Activated CD8-positive, alpha-beta memory T cell treated with anti-CD3 and anti-CD28 coated beads for 4 hours (primary cell): ENCODE measurements around the gene CARM1.
A peak's percentile ranks its signal among the peaks of the same experiment; 100 is the strongest.
"Not testable (repeated sequence)": the region's sequence is repeated elsewhere in the genome, so short reads cannot be mapped to it uniquely, and the experiment has no call there.

Experiments
- DNase-seq, 2 donors: peaks; one replicate each; pipeline ENCODE4 v3.0.0-alpha.2; 2020; ENCODE audit warnings: low read depth in 2 of 2

Gene CARM1

DNA sequence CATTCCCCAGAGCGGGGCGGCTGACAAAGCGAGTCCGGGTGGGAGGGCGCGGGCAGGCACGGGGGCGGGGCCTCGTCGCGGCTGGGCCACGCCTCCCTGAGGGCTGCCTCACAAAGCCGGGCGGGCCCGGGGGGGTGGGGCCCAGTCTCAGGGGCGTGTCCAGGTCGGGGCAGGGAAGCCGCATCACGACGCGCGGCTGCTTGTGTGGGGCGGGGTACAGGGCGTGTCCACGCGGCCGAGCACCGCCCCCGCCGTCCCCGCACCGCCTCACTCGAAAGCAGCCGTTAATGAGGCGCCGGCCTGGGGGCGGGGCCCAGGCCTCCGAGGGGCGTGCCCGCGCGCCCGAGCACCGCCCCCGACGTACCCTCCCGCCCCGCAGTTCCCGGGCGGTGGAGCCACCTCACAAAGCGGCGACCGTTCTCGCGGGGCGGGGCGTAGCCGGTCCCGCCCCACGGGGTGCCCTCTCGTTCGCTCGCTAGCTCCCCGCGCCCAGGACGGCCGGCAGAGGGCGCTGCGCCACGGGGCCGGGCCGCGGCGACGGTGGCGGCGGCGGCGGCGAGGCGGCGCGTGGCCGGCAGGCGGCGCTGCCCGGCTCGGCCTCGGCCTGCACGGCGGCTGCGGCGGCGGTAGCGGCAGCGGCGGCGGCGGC, at the start of gene CARM1:
CARM1 (plus strand) TSS at position 599 of the 649 bp plus-strand sequence. CDS start 150 bp downstream, outside the sequence.
- peak; percentile 98 to 99 for DNase-seq

DNA sequence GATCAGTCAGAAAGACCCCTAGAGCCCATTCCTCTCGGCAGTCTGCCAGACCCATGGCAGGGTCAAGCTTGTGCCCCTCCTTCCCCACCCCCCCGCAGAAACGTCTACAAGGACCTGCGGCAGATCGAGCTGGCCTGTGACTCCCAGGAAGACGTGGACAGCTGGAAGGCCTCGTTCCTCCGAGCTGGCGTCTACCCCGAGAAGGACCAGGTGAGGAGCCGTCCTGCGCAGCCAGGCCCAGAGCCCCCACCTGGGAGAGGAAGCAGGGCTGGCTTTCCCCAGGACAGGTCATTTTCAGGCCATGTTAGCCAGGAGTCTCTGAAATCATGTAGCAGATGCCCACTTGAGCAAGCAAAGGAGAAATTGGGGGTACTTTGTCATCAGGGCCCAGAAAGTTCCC, 47.7 kb upstream of the CARM1 start:
- no peak for DNase-seq

DNA sequence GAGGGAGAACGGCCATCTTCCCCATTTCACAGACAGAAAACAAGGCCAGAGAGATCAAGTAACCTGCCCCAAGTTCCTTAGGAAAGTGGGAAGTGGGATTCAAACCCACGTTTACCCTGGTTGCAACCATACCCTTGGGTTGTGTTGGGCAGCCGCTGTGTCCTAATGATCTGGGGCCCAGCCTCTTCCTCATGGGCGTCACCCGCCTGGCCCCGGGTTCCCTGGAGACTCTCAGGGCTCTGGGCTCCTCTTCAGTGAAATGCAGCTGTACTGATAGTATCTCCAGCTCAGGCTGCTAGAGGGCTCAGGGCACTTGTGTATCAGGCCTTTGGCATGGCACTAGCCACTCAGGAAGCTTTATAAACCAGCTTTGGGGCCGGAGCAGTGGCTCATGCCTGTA, 45.1 kb upstream of the CARM1 start:
- no peak for DNase-seq

DNA sequence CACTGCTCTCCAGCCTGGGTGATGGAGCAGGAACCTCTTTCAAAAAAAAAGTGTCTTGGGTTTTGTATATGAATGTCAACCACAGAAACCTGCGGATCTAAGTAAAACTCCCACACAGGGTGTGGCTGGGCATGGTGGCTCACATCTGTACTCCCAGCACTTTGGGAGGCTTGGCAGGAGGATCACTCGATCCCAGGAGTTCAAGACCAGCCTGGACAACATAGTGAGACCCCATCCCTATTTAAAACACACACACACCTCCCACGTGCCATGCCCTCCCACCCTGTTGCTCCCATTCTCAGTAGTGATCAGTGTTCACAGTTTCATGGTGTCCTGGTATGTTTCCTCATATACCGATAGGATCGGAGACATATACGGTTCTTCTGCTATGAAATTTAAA, 44.5 kb upstream of the CARM1 start:
- DNase-seq, result no peak

DNA sequence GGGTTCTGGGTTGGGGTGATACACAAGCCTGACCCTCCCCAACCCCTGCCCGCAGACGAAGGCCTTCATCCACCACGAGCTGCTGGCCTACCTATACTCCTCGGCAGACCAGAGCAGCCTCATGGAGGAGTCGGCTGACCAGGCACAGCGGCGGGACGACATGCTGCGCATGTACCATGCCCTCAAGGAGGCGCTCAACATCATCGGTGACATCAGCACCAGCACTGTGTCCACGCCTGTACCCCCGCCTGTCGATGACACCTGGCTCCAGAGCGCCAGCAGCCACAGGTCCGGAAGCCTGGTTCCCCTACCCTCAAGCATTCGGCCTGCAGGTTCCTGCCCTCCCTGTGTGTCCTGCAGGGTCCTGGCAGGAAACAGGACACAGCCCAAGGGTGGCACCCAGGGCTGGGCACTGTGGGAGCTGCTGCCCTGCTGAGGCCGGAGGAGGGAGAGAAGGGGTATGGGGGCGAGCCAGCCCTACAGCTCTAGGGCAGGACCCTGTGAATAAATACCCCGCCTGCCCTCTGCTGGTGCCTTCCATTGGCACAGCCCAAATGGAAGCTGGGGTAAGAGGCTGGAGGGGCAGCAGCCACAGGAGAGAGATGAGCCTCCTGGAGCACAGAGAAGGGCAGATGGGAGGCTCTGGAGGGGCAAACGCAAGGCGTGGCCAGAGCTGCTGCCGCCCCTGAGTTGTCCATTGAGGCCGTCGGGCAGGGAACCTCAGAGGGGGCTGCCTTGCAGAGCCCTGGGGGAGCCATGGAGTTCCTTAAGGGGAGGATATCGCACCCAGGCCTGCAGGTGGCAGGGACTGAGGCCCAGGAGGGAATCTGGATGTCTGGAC, 42.2 kb upstream of the CARM1 start:
- no peak for DNase-seq

DNA sequence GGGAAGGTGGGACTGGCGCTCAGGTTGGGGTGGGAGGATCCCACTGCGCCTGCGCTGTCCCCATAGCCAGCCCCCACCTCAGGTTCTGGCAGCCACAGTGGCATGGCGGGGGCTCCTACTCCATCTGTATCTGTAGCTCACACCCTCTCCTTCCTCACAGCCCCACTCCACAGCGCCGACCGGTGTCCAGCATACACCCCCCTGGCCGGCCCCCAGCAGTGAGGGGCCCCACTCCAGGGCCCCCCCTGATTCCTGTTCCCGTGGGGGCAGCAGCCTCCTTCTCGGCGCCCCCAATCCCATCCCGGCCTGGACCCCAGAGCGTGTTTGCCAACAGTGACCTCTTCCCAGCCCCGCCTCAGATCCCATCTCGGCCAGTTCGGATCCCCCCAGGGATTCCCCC, 41.4 kb upstream of the CARM1 start:
- no peak for DNase-seq

DNA sequence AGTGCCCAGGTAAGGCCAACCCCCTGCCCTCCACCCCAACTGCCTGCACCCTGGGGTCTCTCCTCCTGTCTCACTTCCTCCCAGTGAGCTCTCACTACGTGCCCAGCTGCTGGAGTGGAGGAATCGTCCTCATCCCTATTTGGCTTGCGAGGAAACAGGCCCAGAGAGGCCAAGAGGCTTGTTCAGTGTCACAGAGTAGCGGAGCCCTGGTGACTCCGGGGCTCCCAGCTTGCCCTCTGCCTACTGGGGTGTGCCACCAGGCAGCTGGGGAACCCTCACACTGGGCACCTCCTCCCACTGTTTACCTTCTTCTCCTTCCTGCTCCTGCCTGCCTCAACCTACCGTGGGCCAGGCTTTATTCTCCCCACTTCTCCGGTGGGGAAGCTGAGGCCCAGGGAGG, 41.0 kb upstream of the CARM1 start:
- no peak for DNase-seq

DNA sequence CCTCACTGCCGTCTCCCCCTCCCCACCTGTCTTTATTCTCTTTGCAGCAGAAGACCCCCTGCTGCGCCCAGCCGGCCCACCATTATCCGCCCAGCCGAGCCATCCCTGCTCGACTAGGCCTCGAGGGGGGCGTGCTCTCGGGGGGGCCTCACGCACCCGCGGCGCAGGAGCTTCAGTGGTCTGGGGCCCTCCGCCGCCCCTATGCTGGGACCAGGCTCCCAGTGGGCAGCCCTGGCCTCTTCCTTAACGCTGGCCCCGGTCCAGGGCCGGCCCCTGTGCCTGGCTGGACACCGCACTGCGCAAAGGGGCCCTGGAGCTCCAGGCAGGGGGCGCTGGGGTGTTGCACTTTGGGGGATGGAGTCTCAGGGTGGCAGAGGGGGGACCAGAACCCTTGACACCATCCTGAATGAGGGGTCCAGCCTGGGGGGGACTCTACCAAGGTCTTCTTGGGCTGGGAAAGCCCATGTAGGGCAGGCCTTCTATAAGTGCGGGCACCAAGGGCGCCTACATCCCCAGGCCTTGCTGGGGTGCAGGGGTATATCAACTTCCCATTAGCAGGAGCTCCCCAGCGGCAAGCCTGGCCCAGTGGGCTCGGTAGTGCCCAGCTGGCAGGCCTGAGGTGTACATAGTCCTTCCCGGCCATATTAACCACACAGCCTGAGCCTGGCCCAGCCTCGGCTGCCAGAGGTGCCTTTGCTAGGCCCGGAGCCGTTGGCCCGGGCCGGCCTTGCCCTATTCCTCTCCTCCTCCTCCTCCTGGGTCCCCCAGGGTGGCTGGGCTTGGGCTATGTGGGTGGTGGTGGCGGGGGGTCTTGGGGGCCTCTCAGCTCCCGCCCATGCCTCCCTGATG, 40.2 kb upstream of the CARM1 start:
- no peak for DNase-seq

DNA sequence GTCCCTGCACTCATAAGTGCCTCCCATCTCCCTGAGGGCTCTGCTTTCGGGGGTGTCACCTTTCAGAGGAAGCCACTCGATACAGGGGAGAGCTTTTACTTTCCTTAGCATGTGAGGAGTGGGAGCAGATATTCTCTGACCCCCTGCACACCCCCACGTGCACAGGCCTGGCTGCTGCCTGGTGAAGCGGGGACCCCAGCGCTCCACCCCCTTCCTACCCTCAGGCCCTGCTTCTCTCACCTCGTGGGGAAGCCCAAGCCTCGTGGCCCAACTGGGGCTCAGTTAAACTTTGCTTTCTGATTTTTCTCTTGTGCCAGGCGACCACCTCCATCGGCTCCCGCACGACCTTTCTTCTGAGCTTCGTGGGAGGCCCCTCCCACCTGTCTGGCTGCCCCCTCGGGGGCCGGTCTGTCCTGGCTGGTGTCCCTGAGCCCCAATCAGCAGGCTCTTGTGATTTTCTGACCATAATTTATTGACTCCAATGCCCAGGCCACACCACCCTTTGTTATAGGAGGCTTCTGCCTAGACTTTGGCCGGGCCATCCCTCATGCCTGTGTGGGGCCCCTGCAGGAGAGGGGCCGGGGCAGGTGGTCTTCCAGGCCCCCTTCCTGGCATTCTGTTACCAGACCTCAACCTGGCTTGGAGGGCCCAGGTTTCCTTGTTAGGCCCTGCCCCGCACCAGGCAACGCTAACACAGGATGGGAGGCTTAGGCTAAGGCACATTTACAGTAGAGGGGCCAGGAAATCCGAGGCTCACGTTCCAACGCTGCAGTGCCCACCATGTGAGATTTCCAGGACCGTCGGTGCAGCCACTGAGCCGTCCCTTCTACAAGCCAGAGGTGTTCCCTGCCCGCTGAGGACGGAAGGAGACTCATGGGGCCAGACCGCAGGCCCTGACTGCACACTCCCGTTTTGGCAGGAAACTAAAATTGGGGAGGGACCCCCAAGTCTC, 39.1 kb upstream of the CARM1 start:
- DNase-seq, result no peak

DNA sequence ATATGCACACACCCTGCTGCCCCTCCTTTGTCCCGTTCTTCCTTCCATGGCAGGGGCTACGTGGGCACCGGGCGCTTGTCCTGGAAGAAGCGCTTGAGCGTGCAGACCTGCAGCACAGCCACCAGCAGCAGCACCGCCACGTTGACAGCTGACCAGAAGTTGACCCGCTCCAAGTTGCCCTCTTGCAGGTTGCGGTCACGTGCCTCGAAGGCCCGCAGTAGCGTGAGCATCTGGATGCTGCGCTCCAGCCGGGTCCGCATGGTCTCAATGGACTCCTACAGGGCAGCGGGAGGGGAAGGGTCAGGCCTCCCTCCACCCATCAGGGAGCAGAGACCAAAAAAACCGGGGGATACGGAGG, 38.4 kb upstream of the CARM1 start:
- no peak for DNase-seq

DNA sequence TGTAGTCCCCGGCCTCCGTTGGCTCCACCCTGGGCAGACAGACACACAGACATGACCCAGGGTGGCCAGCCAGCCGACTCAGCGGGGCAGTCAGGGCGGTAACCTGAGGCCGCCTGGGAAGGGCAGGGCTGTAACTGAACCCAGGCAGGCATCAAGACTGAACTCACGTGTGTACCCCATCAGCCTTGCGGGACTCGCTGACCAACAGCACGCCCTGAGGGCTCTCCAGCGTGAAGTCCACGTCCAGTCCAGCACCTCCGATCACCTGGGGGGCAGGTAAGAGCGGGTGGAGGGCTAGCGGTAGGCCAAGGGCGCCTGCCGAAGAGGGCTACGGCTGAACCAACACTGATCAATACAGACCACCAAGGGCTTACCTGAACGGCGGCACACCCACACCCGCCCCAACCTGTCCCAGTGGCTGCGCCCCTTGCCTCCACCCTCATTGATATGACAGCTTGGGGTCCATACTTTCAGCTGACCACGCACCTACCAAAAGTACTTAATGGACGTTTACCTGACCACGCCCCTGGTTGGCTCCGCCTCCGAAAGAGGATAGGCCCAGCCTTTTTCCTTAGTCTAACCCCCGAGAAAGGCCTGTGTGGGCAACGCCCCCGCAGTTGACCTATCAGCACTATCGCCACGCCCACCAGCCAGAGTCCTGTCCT, 36.1 kb upstream of the CARM1 start:
- no peak for DNase-seq

DNA sequence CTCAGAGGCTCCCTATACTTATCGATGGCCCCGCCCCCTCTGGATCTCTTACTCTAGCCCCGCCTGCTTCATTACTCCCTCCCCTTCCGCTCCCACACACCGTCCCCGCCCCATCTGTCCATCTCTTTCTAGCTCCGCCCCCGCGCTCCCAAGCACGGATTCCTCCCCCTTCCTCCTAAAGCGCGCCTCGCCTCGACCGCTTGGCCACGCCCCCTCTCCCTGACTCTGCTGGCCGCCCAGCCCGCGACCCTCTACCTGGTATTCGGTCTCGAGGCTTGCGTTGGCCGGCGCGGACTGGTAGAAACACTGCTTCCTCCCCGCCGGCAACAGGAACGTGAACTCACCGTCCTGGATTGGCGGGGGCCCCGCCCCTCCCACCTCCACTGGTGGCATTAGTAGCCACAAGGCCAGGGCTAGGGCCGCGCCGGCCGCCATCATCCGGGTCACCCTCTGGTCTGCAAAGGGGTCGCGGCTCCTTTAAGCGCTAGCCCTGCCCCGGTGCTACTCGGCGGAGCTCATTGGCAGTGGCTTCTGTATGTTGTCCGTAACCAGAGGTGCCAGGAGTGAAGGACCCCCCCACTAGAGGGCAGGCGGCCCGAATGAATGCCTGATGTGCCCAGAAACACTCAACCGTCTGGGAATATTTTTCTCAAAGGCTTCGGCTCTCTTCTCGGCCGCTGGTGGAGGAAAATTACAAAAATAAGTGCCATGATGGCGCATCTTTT, 35.4 kb upstream of the CARM1 start, which contains the start of gene TMED1:
TMED1 (minus strand) TSS at position 459 of the 725 bp plus-strand sequence; CDS start at position 438, 21 bp downstream.
- peak; percentile 82 to 90 for DNase-seq

DNA sequence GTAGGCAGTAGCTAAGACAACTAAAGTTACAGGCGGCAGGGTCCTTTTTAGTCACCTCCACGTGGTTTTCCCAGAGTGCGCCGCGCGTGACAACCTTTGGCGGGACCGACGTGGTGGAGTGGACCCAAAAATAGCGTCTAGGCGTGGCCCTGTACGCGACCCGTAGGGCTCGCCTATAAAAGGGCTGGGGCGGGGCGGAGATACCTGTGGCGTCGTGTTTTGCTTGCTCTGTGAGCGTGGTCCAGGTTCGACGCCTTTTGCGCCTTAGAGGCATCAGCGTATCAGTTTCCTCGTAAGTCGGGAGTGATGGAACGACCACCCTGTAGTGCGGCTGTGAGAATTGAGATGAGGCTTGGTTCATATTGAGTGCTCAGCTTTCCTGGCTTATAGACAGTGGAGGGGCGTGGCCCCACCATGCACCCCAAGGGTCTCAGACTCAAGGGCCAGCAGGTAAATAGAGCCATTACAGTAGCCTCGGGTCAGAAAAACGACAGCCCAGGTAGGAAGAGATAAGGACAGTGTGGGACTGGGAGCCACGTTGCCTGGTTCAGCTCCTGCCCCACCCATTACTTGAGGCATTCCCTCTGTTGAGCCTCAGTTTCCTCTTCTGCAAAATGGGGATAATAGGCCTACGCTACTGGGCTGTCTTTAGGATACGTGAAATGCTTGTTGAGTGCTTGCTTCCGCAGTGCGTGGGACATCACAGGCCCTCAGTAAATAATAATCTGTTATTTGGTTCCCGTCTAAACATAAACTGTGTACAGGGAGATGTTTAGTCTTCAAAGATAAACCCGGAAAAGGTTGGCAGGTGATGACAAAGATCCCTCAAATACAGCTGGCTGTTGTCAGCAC, 34.6 kb upstream of the CARM1 start:
- peak; percentile 53 to 71 for DNase-seq

DNA sequence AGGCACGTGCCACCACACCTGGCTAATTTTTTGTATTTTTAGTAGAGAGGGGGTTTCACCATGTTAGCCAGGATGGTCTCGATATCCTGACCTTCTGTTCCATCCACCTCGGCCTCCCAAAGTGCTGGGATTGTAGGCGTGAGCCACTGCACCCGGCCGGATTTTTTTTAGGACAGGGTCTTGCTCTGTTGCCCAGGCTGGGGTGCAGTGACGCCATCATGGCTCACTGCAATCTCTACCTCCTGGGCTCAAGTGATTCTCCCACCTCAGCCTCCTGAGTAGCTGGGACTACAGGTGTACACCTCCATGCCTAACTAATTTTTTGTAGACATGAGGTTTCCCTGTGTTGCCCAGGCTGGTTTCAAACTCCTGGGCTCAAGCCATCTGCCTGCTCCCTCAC, 33.7 kb upstream of the CARM1 start:
- DNase-seq, result not testable (repeated sequence)

DNA sequence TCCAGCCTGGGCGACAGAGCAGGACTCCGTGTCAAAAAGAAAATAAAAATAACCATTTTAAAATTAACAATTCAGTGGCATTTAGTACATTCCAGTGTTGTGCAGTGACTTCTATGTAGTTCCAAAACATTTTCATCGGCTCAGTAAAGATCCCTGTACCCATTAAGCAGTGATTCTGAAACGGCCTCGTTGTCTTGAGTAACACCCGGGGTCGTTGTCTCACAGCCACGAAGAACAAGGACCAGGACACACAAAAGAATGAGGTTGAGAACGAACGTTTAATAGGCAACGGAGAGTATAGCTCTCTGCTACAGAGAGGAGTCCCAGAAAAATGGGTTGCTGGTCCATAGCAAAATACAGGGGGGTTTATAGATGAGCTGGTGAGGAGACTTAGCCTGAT, 33.0 kb upstream of the CARM1 start:
- no peak for DNase-seq

DNA sequence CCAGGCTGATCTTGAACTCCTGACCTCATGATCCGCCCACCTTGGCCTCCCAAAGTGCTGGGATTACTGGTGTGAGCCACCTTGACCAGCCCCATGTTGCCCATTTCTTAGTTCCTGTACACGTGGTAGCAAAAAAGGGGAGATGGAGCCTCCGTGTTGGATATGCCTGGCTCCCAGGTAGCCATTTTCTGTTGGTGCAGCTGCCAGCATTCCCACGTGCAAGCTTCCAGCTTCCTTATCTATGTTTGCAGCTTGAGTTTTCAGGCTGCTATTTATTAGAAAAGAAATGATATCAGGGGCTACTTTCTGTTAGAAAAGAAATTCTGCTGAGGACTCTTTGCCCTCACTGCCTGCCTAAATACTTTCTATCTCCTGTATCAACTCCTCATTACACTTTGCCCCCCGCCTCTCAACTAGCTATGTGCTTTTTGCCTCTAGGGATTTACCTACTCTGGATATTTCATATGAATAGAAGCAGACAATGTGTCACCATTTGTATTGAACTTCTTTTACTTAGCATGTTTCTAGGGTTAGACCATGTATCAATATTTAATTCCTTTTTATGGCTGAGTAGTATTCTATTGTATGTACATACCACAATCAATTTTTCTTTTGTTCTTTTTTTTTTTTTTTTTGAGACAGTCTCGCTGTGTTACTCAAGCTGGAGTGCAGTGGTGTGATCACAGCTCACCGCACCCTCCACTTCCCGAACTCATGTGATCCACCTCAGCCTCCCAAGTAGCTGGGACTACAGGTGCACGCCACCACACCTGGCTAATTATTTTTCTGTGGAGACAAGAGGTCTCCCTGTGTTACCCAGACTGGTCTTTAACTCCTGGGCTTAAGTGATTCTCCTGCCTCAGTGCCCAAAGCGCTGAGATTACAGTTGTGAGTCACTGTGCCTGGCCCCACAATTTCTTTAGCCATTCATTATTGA, 32.0 kb upstream of the CARM1 start:
- DNase-seq, result no peak

DNA sequence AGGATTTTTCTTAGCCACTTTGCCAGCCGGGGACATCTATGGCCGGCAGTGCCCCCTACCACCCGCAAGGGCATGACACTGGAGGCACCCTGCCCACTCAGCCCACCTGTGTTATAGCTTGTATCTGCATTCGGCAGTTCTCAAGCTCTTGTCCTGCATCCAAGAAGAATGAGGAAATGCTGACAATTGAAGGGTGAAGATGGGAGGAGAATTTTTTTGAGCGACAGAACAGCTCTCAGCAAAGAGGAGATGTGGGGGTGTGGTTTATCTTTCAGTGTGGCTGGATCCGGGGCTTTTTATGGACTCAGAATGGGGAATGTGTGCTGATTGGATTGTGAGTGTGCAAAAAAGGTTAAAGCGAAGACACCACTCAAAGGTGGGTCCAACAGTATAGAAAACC, 28.6 kb upstream of the CARM1 start:
- DNase-seq, result no peak
